GM12891 (cell line): ENCODE results near the gene SEMA3G. TPM values are rescaled to one million over a fixed set of nuclear protein-coding genes. Genes with fewer than 3 reads are reported as not detected.
A peak's percentile ranks its signal among the peaks of the same experiment; 100 is the strongest.

Source experiments
- DNase-seq: peaks from one replicate; pipeline ENCODE4 v3.0.0; 2011; ENCODE audit warnings: low spot score; ENCODE audit not compliant: insufficient read length
- FAIRE-seq: peaks from 2 replicates; lab custom pipeline; 2011; peaks lifted over from hg19 to GRCh38; lab: Jason Lieb, UNC
- PAX5 ChIP-seq: IDR thresholded peaks from 2 replicates; pipeline ENCODE4 v1.6.1; 2011; ENCODE audit warnings: low read length, moderate library complexity, mild to moderate bottlenecking; ENCODE audit not compliant: insufficient read depth, severe bottlenecking
- POLR2A ChIP-seq: IDR thresholded peaks from 2 replicates; pipeline ENCODE4 v1.6.1; 2011; ENCODE audit warnings: low read depth, low read length, control low read depth
- POLR2AphosphoS5 ChIP-seq: IDR thresholded peaks from 2 replicates; pipeline ENCODE4 v1.6.1; 2011; ENCODE audit warnings: low read depth, low read length, control low read depth
- POU2F2 ChIP-seq: IDR thresholded peaks from 2 replicates; pipeline ENCODE4 v1.6.1; 2011; ENCODE audit warnings: low read depth, mild to moderate bottlenecking, control low read depth, low read length, moderate library complexity
- SPI1 ChIP-seq: IDR thresholded peaks from 2 replicates; pipeline ENCODE4 v1.6.1; 2011; ENCODE audit warnings: low read depth, low read length, control low read depth
- TAF1 ChIP-seq: IDR thresholded peaks from 2 replicates; pipeline ENCODE4 v1.6.1; 2011; ENCODE audit warnings: low read depth, low read length, control low read depth
- polyA plus RNA-seq: library from polyadenylated mRNA; unstranded; fragments of >200 nt; gene quantifications from one replicate; pipeline ENCODE4 v1.2.1, GENCODE V29; 2012; ENCODE audit warnings: low read depth, missing spikeins, inconsistent platforms; ENCODE audit not compliant: missing spikeins

The SEMA3G gene
- 0.03 TPM for polyA plus RNA-seq

DNA sequence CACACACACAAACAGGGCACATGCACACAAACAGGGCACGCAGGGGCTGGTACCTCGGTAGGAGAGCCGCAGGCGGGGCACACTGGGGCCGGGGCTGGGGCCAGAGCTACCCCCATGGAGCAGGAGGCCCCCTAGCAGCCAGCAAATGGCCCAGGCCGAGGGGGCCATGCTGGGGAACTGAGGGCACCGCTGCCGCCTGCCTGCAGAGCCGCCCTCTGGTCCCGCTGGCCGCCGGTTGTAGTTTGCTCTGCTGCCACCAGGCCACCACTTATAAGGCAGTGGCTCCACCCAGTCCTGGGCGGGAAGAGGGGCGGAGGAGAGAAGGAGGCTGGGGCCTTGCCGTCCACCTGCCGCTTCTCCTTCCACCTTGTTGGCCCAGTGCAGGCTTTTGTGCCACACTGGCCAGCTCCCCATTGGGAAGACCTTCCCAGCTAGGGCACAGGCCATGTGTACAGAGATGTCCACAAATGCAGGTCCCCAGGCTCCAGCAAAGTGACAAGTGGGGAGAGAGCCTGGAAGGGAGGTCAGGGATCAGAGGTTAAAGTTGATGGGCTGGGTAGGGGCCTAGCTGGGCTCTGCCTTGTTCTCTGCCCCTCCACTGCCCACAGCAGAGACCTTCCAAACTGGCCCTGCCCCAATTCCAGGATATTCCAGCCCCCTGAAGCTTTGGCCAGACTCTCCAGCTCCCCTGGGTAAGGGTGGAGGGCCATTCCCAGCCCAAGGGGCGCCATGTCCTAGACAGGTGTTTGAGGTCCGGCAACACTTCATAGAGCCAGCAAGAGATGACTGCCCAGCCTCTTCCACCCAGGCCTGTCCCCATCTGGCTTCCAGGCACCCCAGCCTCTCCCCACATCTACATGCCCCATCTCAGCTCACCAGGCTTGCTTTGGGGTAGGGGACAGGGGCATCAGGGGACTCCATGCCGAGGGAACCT is at the start of gene SEMA3G:
Gene SEMA3G, minus strand, starts transcription at position 244 of the 934 bp plus-strand sequence. Its CDS starts 76 bp downstream, at position 168.
- TF ChIP-seq SPI1 (no peak), POLR2A (no peak), POU2F2 (no peak), PAX5 (no peak), POLR2AphosphoS5 (no peak), TAF1 (no peak)
- DNase-seq (peak; percentile 88), FAIRE-seq (peak; percentile 95)

DNA sequence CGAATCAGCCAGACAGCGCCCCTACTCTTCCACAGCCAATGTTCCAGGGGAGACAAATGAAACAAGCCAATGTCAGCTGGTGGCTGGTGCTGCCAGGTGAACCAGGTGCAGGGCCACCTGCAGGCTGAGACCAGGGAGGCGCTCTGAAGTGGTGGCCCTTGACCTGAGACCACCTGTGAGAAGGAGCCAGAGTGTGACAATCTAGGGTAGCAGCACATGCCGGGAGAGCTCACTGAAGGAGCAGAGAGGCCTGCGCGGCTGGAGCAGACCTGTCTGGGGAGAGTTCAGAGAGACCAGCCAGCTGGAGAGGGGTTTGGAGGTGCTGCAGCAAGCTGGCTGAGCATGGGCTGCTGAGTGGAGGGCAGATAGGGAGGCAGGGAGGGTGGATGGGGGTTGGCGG is 49.5 kb upstream of the SEMA3G start:
- FAIRE-seq, result no peak
- no peak for DNase-seq
- TF ChIP-seq POU2F2 (no peak), SPI1 (no peak), POLR2A (no peak), POLR2AphosphoS5 (no peak)

DNA sequence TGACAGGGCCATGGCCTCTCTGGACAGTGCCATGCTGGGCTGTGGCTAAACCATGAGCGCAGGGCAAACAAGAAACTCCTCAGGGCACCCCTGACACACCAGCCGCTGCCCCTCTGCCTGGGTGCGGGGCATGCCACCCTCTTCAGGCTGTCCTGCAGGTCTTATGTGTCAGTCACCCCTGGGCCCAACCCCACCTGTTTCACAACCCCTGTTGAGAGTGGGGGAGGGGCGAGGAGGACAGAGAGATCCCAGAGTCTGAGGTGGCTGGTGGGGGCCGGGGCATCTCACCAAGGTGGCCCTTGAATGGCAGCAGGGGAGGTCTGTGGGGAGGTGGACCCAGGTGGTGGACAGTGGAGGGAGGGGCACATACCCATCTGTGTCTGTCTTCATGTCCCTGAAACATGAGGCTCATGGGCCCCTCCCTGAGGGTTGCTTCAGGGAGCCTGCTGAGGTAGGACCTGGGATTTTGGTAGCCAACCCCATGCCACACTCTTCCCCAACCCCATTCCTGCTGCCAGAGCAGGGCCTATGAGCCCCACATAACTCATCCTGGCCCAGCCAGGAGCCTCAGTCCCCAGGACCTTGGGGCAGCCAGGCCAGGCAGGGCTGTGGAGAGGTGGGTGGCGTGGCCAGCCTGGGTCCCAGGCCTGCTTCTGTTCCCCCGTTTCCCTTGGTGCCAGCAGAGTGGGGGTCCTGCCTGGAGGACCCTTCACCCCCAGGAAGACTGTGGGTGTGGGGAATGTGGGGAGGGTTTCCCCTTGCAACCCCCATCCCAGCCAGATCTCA is 48.5 kb upstream of the SEMA3G start:
- FAIRE-seq (no peak), DNase-seq (no peak)
- TF ChIP-seq POLR2AphosphoS5, result no peak; the same call in 1 of the 2 replicates
- no peak for TF ChIP-seq POU2F2
- no peak for TF ChIP-seq PAX5
- TF ChIP-seq SPI1, result no peak
- TF ChIP-seq TAF1, result no peak
- no peak for TF ChIP-seq POLR2A

DNA sequence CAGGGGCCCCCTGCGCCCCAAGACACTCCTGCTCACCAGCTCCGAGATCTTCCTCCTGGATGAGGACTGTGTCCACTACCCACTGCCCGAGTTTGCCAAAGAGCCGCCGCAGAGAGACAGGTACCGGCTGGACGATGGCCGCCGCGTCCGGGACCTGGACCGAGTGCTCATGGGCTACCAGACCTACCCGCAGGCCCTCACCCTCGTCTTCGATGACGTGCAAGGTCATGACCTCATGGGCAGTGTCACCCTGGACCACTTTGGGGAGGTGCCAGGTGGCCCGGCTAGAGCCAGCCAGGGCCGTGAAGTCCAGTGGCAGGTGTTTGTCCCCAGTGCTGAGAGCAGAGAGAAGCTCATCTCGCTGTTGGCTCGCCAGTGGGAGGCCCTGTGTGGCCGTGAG is 47.2 kb upstream of the SEMA3G start:
- no peak for DNase-seq
- TF ChIP-seq TAF1, result no peak
- no peak for TF ChIP-seq POLR2A
- no peak for TF ChIP-seq POLR2AphosphoS5
- no peak for TF ChIP-seq POU2F2
- TF ChIP-seq SPI1, result no peak
- TF ChIP-seq PAX5, result no peak
- FAIRE-seq, result no peak

DNA sequence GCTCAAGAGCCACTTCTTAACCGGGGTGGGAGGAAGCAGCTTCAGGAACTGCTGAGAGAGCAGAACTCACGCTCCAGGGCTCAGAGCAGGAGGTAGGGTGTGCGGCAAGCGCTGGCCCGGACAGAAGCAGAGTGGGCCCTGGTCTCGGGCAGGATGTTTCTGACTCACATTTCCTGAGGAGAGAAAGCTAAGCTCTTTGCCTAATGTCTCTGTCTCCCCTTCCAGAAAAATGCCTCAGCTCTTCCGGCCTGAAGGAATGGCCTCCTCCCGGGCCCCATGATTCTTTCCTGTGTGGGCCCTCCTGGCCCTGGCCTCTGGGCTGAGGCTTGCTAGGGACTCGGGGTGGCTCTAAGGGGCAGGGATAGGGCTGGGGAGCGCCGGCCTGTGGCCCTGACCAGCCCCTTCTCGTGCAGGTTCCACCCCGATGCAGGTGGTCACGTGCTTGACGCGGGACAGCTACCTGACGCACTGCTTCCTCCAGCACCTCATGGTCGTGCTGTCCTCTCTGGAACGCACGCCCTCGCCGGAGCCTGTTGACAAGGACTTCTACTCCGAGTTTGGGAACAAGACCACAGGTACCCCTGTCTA is 46.1 kb upstream of the SEMA3G start:
- no peak for DNase-seq
- TF ChIP-seq TAF1 (no peak), SPI1 (no peak), POLR2AphosphoS5 (no peak), PAX5 (no peak), POLR2A (no peak), POU2F2 (no peak)
- FAIRE-seq, result no peak

DNA sequence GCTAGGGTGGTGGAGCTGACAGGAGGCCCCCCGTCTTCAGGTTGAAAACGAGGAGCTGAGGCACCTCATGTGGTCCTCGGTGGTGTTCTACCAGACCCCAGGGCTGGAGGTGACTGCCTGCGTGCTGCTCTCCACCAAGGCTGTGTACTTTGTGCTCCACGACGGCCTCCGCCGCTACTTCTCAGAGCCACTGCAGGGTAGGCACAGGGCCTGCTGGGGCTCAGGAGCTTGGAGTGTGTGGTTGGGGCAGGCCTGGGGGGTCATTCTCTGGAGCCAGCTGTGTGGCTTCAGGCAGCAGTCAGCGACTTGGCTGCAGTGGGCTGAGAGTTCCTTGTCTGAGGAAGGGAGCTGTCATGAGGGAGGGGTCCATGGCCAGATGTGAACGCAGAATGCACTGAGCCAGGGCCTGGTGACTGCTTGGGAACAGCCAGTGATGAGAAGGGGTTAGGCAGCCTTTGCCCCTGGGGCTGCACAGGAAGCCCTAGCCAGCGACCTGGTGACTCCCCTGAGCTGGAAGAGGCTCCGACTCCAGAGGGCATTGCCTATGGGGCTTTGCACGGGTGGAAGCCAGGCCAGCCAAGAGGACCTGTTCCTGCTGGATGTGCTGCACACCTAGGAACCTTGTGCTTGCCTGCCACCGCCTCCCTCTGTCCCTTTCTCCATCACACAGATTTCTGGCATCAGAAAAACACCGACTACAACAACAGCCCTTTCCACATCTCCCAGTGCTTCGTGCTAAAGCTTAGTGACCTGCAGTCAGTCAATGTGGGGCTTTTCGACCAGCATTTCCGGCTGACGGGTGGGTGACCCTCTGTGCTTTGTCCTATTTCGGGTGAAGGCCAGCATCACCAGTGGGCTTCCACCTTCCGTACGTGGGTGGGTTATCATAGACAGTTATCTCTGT is 45.4 kb upstream of the SEMA3G start:
- no peak for FAIRE-seq

DNA sequence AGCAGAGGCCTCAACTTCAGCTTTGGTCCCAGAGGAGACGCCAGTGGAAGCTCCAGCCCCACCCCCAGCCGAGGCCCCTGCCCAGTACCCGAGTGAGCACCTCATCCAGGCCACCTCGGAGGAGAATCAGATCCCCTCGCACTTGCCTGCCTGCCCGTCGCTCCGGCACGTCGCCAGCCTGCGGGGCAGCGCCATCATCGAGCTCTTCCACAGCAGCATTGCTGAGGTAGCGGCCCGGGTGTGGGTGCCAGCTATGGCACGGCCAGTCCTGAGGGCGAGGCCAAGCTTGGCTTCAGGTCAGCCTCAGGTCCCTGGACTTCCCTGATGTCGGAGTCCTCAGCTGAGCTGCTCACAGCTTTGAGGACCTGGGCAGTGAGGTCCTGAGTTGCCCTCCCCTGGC is 44.5 kb upstream of the SEMA3G start:
- TF ChIP-seq TAF1 (no peak), SPI1 (no peak), PAX5 (no peak), POLR2A (no peak), POLR2AphosphoS5 (no peak), POU2F2 (no peak)
- DNase-seq, result no peak
- no peak for FAIRE-seq

More for the DNA sequence above, 45.4 kb upstream of the SEMA3G start:
- TF ChIP-seq POLR2AphosphoS5 (no peak), PAX5 (no peak), TAF1 (no peak), POU2F2 (no peak), SPI1 (no peak), POLR2A (no peak)
- DNase-seq, result no peak

DNA sequence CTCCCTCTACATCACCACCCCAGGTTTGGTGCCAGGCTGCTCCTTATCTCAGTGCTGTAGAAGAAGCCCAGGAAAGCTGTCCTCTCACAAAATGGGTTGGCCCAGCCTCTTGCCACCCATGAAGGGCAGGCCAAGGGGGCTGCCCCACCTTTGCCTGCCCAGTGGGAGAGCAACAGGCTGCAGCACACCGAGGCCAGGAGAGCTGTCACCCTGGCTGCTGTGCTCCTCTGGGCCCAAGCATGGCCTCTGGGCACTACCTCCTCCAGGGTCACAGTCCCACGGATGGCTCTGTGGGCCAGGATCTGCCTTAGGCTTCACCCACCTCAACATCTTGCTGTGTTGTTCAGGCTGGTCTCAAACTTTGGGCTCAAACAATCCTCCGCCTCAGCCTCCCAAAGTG is 43.8 kb upstream of the SEMA3G start:
- TF ChIP-seq POU2F2, result no peak
- TF ChIP-seq PAX5, result no peak
- no peak for TF ChIP-seq SPI1
- no peak for TF ChIP-seq TAF1
- TF ChIP-seq POLR2A, result no peak
- TF ChIP-seq POLR2AphosphoS5, result no peak
- FAIRE-seq (no peak), DNase-seq (no peak)
